Stimulated activated CD8-positive, alpha-beta memory T cell treated with anti-CD3 and anti-CD28 coated beads, Interleukin-4, amount 100 ng/mL, for 1 hour (primary cell): ENCODE measurements around the gene ZBTB44.
"Not testable (repeated sequence)": the region's sequence is repeated elsewhere in the genome, so short reads cannot be mapped to it uniquely, and the experiment has no call there.

ENCODE experiments used
- DNase-seq, 2 donors: peaks; one replicate each; pipeline ENCODE4 v3.0.0-alpha.2; 2020; ENCODE audit warnings: low read depth in 2 of 2, low spot score in 1 of 2

The ZBTB44 gene

GRCh38 chr11:130249929-130250328, 64.8 kb downstream of the ZBTB44 start:
- DNase-seq, result not testable (repeated sequence)

- DNase-seq, result no peak
Measured at GRCh38 chr11:130249371-130249770, 65.3 kb downstream of the ZBTB44 start.

GRCh38 chr11:130247319-130247718, 67.4 kb downstream of the ZBTB44 start:
- no peak for DNase-seq

- DNase-seq, result no peak
Measured at GRCh38 chr11:130246738-130247137, 68.0 kb downstream of the ZBTB44 start.

- no peak for DNase-seq
Measured at GRCh38 chr11:130246270-130246669, 68.4 kb downstream of the ZBTB44 start.

GRCh38 chr11:130245375-130245774, 69.3 kb downstream of the ZBTB44 start:
- DNase-seq, result not testable (repeated sequence)

- no peak for DNase-seq
Measured at GRCh38 chr11:130244848-130245247, 69.9 kb downstream of the ZBTB44 start.

GRCh38 chr11:130243816-130244215, 70.9 kb downstream of the ZBTB44 start:
- no peak for DNase-seq

- DNase-seq, result no peak
Measured at GRCh38 chr11:130241713-130242112, 73.0 kb downstream of the ZBTB44 start.

GRCh38 chr11:130237282-130238006, 77.3 kb downstream of the ZBTB44 start:
- no peak for DNase-seq

- DNase-seq, result no peak
Measured at GRCh38 chr11:130234315-130234714, 80.4 kb downstream of the ZBTB44 start.

GRCh38 chr11:130233888-130234287, 80.8 kb downstream of the ZBTB44 start:
- not testable (repeated sequence) for DNase-seq

GRCh38 chr11:130233486-130233885, 81.2 kb downstream of the ZBTB44 start:
- DNase-seq, result not testable (repeated sequence)

GRCh38 chr11:130227373-130227772, 87.3 kb downstream of the ZBTB44 start:
- DNase-seq, result no peak

- no peak for DNase-seq
Measured at GRCh38 chr11:130223291-130223971, 91.3 kb downstream of the ZBTB44 start.

GRCh38 chr11:130220311-130221035, 94.2 kb downstream of the ZBTB44 start:
- DNase-seq, result no peak

- no peak for DNase-seq
Measured at GRCh38 chr11:130219148-130219547, 95.6 kb downstream of the ZBTB44 start.

GRCh38 chr11:130218501-130219070, 96.1 kb downstream of the ZBTB44 start:
- DNase-seq, result no peak

GRCh38 chr11:130217133-130218031, 97.3 kb downstream of the ZBTB44 start:
- DNase-seq, result no peak

- DNase-seq, result no peak
Measured at GRCh38 chr11:130216591-130217132, 98.1 kb downstream of the ZBTB44 start.
